ENCODE data around the gene ORM1. TPM values are rescaled to one million over a fixed set of nuclear protein-coding genes. Genes with fewer than 3 reads are reported as not detected.
A peak's percentile ranks its signal among the peaks of the same experiment; 100 is the strongest.

Gene ORM1
- total RNA-seq, 1 donor from 2014 or later, result not detected

- no peak for DNase-seq (ENCODE audit: low read depth)
- FAIRE-seq, result no peak
- H3K36me3 ChIP-seq (ENCODE audit: control insufficient read depth, insufficient read depth, low read length), result peaks cover 8% of the 10 kb centered on the region
- H3K27me3 ChIP-seq (ENCODE audit: control insufficient read depth, insufficient read depth, low read length), result no peaks in the 10 kb centered on the region
- no peak overlapping the region for H3K4me3 ChIP-seq (ENCODE audit: low read depth, low read length)
- TF ChIP-seq CTCF (IDR thresholded peaks at IDR 0.05; ENCODE audit: insufficient read depth, low read length, severe bottlenecking), result no peak
These were observed 33.8 kb upstream of the ORM1 start for GRCh38 chr9:114289106-114289505.

GRCh38 chr9:114289571-114290481, 33.1 kb upstream of the ORM1 start:
- no peak for TF ChIP-seq CTCF (IDR thresholded peaks at IDR 0.05; ENCODE audit: insufficient read depth, low read length, severe bottlenecking)
- FAIRE-seq (no peak), DNase-seq (ENCODE audit: low read depth) (no peak)
- H3K27me3 ChIP-seq (ENCODE audit: control insufficient read depth, insufficient read depth, low read length), result no peaks in the 10 kb centered on the region
- H3K4me3 ChIP-seq (ENCODE audit: low read depth, low read length), result no peak overlapping the region
- H3K36me3 ChIP-seq (ENCODE audit: control insufficient read depth, insufficient read depth, low read length), result peaks cover 9% of the 10 kb centered on the region

- FAIRE-seq (no peak), DNase-seq (ENCODE audit: low read depth) (no peak)
- no peaks in the 10 kb centered on the region for H3K27me3 ChIP-seq (ENCODE audit: control insufficient read depth, insufficient read depth, low read length)
- TF ChIP-seq CTCF (IDR thresholded peaks at IDR 0.05; ENCODE audit: insufficient read depth, low read length, severe bottlenecking), result no peak
- H3K36me3 ChIP-seq (ENCODE audit: control insufficient read depth, insufficient read depth, low read length), result peaks cover 12% of the 10 kb centered on the region
- no peak overlapping the region for H3K4me3 ChIP-seq (ENCODE audit: low read depth, low read length)
These were observed 32.3 kb upstream of the ORM1 start for GRCh38 chr9:114290561-114290986.

GRCh38 chr9:114291064-114291474, 31.8 kb upstream of the ORM1 start:
- TF ChIP-seq CTCF (IDR thresholded peaks at IDR 0.05; ENCODE audit: insufficient read depth, low read length, severe bottlenecking), result peak; percentile 80
- peak; percentile 13 for FAIRE-seq
- DNase-seq (ENCODE audit: low read depth), result peak; percentile 59

GRCh38 chr9:114291886-114292590, 30.9 kb upstream of the ORM1 start:
- TF ChIP-seq CTCF (IDR thresholded peaks at IDR 0.05; ENCODE audit: insufficient read depth, low read length, severe bottlenecking), result no peak
- Histone ChIP-seq H3K4me3 (ENCODE audit: low read depth, low read length) (no peak overlapping the region), H3K27me3 (ENCODE audit: control insufficient read depth, insufficient read depth, low read length) (no peaks in the 10 kb centered on the region), H3K36me3 (ENCODE audit: control insufficient read depth, insufficient read depth, low read length) (peaks cover 12% of the 10 kb centered on the region)
- FAIRE-seq (peak; percentile 52), DNase-seq (ENCODE audit: low read depth) (no peak)

More at GRCh38 chr9:114291064-114291474, 31.8 kb upstream of the ORM1 start:
- Histone ChIP-seq H3K27me3 (ENCODE audit: control insufficient read depth, insufficient read depth, low read length) (no peaks in the 10 kb centered on the region), H3K4me3 (ENCODE audit: low read depth, low read length) (no peak overlapping the region), H3K36me3 (ENCODE audit: control insufficient read depth, insufficient read depth, low read length) (peaks cover 12% of the 10 kb centered on the region)

Data from bronchial epithelial cell (primary cell).